Erythroblast (primary cell): Measurements from ENCODE around the gene CD47.

Source experiments
- GATA1 ChIP-seq: IDR thresholded peaks from 2 replicates; pipeline ENCODE4 v1.6.1; 2011; ENCODE audit warnings: low read depth, mild to moderate bottlenecking, control low read depth, low read length, moderate library complexity
- POLR2A ChIP-seq: IDR thresholded peaks from 2 replicates; pipeline ENCODE4 v1.6.1; 2011; ENCODE audit warnings: mild to moderate bottlenecking, low read length

DNA sequence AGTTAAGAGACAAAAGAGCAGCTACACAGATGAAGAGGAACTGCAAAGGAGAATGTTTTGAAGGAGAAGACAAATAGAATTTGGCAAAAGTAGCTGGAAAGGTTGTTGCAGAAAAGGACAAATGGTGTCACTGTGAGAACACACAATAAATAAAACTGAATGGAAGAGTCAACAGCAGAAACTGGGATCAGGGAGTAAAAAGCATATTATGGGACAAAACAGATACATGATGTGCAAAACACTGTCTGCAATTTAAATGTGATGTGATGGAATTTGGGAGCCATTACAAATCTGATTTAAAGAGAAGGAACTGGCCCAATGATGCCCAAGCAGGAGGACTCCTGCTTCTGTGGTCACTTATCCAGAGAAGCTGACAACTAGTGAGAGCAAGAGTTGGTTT, 46.1 kb downstream of the CD47 start:
- TF ChIP-seq POLR2A = no peak
- TF ChIP-seq GATA1 = no peak
